NB4 (cell line): Measurements from ENCODE around the gene SRGAP1.
"Not testable (repeated sequence)": the region's sequence is repeated elsewhere in the genome, so short reads cannot be mapped to it uniquely, and the experiment has no call there.

Experiments
- DNase-seq: peaks from one replicate; pipeline ENCODE4 v3.0.0; 2010; ENCODE audit warnings: low read depth
- H3K4me3 ChIP-seq: one replicate; pipeline ENCODE4 v1.5.1; 2011; ENCODE audit warnings: mild to moderate bottlenecking, low read depth, low read length, moderate library complexity
- CTCF ChIP-seq: IDR thresholded peaks from one replicate; pipeline ENCODE4 v1.5.1; 2012; ENCODE audit warnings: low read depth, low read length
- MAX ChIP-seq: IDR thresholded peaks from 2 replicates; pipeline ENCODE4 v1.6.1; 2011; ENCODE audit warnings: low read depth, low read length
- MYC ChIP-seq: IDR thresholded peaks from 2 replicates; pipeline ENCODE4 v1.6.1; 2011; ENCODE audit warnings: low read depth, low read length
- POLR2A ChIP-seq: IDR thresholded peaks from 2 replicates; pipeline ENCODE4 v1.6.1; 2011; ENCODE audit warnings: mild to moderate bottlenecking; ENCODE audit not compliant: insufficient read length; ENCODE audit errors: extremely low read depth

Gene SRGAP1

GRCh38 chr12:64072916-64073575 lies 228.5 kb downstream of the SRGAP1 start:
- TF ChIP-seq POLR2A (no peak), MYC (no peak), MAX (no peak), CTCF (no peak)
- DNase-seq: no peak
- H3K4me3 ChIP-seq: no peak overlapping the region

- H3K4me3 ChIP-seq, DNase-seq: not testable (repeated sequence)
Measured at GRCh38 chr12:64076565-64076964, 232.1 kb downstream of the SRGAP1 start.

GRCh38 chr12:64077922-64078321 lies 233.4 kb downstream of the SRGAP1 start:
- TF ChIP-seq MYC (no peak), MAX (no peak), CTCF (peak; percentile 4)
- DNase-seq: no peak
- H3K4me3 ChIP-seq: no peak overlapping the region

GRCh38 chr12:64080319-64081007 lies 236.0 kb downstream of the SRGAP1 start:
- no peak for DNase-seq
- TF ChIP-seq CTCF (no peak), MYC (no peak), MAX (no peak), POLR2A (no peak)
- H3K4me3 ChIP-seq: no peak overlapping the region

GRCh38 chr12:64081008-64081404 lies 236.5 kb downstream of the SRGAP1 start:
- H3K4me3 ChIP-seq: no peak overlapping the region
- TF ChIP-seq POLR2A (no peak), CTCF (no peak), MYC (no peak), MAX (no peak)
- no peak for DNase-seq

- TF ChIP-seq MAX: no peak
- no peak for TF ChIP-seq CTCF
- no peak for TF ChIP-seq MYC
- no peak for TF ChIP-seq POLR2A
- H3K4me3 ChIP-seq: no peak overlapping the region
- DNase-seq: no peak
Measured at GRCh38 chr12:64082116-64082515, 237.6 kb downstream of the SRGAP1 start.
